Measurements from ENCODE around the gene GTF3C5. TPM values are rescaled to one million over a fixed set of nuclear protein-coding genes. Genes with fewer than 3 reads are reported as not detected.

Gene GTF3C5
- total and polyA plus RNA-seq, 9 of the 15 experiments (the other 6 are each of a cell fraction or from before 2014, with no cell fraction given) = 3.8 to 118 (median 83.7) TPM

GRCh38 chr9:133103987-133104505 is 73.2 kb downstream of the GTF3C5 start:
- intact Hi-C loops (cut with micrococcal nuclease) = loop anchor here (1.0 to 2.0 kb wide), 2 partner anchors 40 to 77 kb away; no protein-coding TSS in a partner anchor
- FAIRE-seq = no peak

More at GRCh38 chr9:133103987-133104505, 73.2 kb downstream of the GTF3C5 start:
- Histone ChIP-seq H3K4me2 (ENCODE audit: insufficient read depth, low read length) (no peak overlapping the region), H4K20me1 (replicated peaks; ENCODE audit: control insufficient read depth, insufficient read depth, low read length) (peaks cover 8% of the 10 kb centered on the region; the same call in 1 of the 2 replicates), H3K27ac (ENCODE audit: extremely low read depth, low read depth, low read length) (no peak overlapping the region), H3K9ac (ENCODE audit: insufficient read depth in 1 of 2, low read depth in 2 of 2, low read length in 2 of 2) (no peak overlapping the region), H2AFZ (ENCODE audit: low read depth, low read length) (no peak overlapping the region), H3K4me3 (no peak overlapping the region), H3K27me3 (ENCODE audit: control insufficient read depth in 2 of 2, insufficient read depth in 2 of 2, low read length in 2 of 2) (no peaks in the 10 kb centered on the region), H3K9me1 (ENCODE audit: control insufficient read depth, insufficient read depth, low read length) (peaks cover 3% of the 10 kb centered on the region), H3K4me1 (replicated peaks in 1 of 2; ENCODE audit: control insufficient read depth in 2 of 2, insufficient read depth in 2 of 2, low read length in 2 of 2) (peaks cover 0 to 12% of the 10 kb centered on the region in 2 experiments; a peak in 2 of 5 replicates), H3K79me2 (ENCODE audit: control insufficient read depth, insufficient read depth, low read length) (no peaks in the 10 kb centered on the region), H3K9me3 (replicated peaks; ENCODE audit: control insufficient read depth, insufficient read depth, low read depth, low read length) (peaks cover 2% of the 10 kb centered on the region; the same call in 1 of the 2 replicates), H3K36me3 (ENCODE audit: control insufficient read depth, insufficient read depth, low read length) (peaks cover 95% of the 10 kb centered on the region; the same call in 2 of the 3 replicates)
- no TSS peak for BruUV-seq (replicated peaks)
- no peak for DNase-seq (ENCODE audit: extremely low read depth in 1 of 4, low spot score in 3 of 4)
- whole genome bisulfite sequencing (ENCODE audit: insufficient coverage, low coverage, missing lambda C conversion rate) = 89% methylated on average over 9 of the region's 12 CpGs
- ATAC-seq = no peak
- CTCF ChIA-PET (ENCODE audit: low intra/inter-chr PET ratio) = interaction anchor here (3.0 to 3.7 kb wide), 2 partner anchors 40 to 43 kb away, joined by 26 read pairs; no protein-coding TSS in a partner anchor
- in situ Hi-C loops (cut with MboI) = no loop called here
- no peak for TF ChIP-seq TRIM24 (IDR thresholded peaks at IDR 0.05)
- no peak for TF ChIP-seq CXXC5 (CRISPR knock-in tag; IDR thresholded peaks at IDR 0.05)
- no peak for TF ChIP-seq ZNF124 (CRISPR knock-in tag; IDR thresholded peaks at IDR 0.05)
- TF ChIP-seq CREB1 (IDR thresholded peaks at IDR 0.05) = no peak
- no peak for TF ChIP-seq CREB1 (CRISPR knock-in tag; IDR thresholded peaks at IDR 0.05)
- no peak for TF ChIP-seq TFAP4 (CRISPR knock-in tag; IDR thresholded peaks at IDR 0.05; ENCODE audit: borderline replicate concordance)
- no peak for TF ChIP-seq ZNF263 (CRISPR knock-in tag; IDR thresholded peaks at IDR 0.05; ENCODE audit: borderline replicate concordance)
- no peak for TF ChIP-seq U2AF2 (optimal IDR thresholded peaks at IDR 0.05; ENCODE audit: low read depth, low read length)
- no peak for TF ChIP-seq FUS (optimal IDR thresholded peaks at IDR 0.05; ENCODE audit: low read depth, low read length)
- no peak for TF ChIP-seq POLR2H (tag; IDR thresholded peaks at IDR 0.05; ENCODE audit: low read depth)
- no peak for TF ChIP-seq NFIX (CRISPR knock-in tag; IDR thresholded peaks at IDR 0.05; ENCODE audit: low read depth)
- TF ChIP-seq CBX5 (IDR thresholded peaks at IDR 0.05; ENCODE audit: borderline replicate concordance, low read depth) = no peak
- TF ChIP-seq MTA1 (IDR thresholded peaks at IDR 0.05; ENCODE audit: borderline replicate concordance) = no peak
- POLR2A ChIA-PET = interaction anchor here (0.5 to 1.3 kb wide), 4 partner anchors 11 to 44 kb away, joined by 3 read pairs; no protein-coding TSS in a partner anchor
